GM19468 (cell line): Measurements from ENCODE around the gene KLF6.
A peak's percentile ranks its signal among the peaks of the same experiment; 100 is the strongest.

ENCODE experiments used
- ATAC-seq: cut with Tn5 transposase; IDR thresholded peaks from one replicate; pipeline ENCODE4 v1.9.1; 2021; ENCODE audit warnings: mild to moderate bottlenecking, moderate library complexity, moderate number of reproducible peaks; ENCODE audit not compliant: unreplicated experiment; ENCODE audit errors: extremely low read depth

The KLF6 gene

GRCh38 chr10:3776796-3777571, 8.0 kb downstream of the KLF6 start:
- no peak for ATAC-seq

GRCh38 chr10:3775696-3776551, 9.1 kb downstream of the KLF6 start:
- no peak for ATAC-seq

DNA sequence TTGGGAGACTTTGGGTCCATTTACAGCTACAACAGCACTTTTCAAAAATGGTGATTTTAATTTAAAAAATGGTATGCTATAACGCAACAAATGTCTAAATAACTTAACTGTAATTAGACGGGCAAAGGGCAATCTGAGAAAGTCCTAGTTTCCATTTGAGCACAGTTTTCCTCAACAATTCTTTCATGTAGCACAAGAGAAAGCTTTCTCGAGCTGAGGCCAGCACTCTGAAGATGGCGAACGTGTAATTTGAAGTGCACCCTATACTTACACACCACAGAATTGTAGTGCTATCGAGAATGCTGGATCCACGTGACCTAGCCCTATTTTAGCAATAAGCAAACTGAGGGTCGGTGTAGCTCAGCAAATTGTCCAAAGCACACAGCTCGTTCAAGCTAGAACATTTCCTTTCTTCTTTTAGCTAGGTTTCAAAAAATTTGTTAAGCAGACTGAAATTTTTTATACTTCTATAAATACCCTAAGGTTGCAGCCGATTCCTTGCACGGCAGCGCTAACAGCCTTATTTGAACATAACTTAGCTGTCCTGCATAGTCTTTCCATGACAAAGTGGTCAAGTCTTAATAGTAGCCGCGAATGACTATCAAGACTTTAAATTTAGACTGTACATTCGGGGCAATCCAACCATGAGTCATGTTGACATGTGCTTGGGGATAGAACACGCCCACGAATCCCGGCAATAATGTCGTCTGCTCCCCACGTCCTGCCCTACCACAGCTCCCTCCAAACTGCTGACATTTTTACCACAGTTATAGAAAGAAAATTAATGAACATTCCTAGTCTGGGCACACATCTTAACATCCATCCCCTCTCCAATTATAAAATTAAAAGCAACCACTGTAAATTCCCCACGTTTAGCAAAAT, 10.0 kb downstream of the KLF6 start:
- no peak for ATAC-seq

GRCh38 chr10:3774018-3774813, 10.8 kb downstream of the KLF6 start:
- no peak for ATAC-seq

- no peak for ATAC-seq
Observed at GRCh38 chr10:3773460-3774017, 11.5 kb downstream of the KLF6 start.

- ATAC-seq = no peak
Observed at GRCh38 chr10:3772361-3773171, 12.4 kb downstream of the KLF6 start.

DNA sequence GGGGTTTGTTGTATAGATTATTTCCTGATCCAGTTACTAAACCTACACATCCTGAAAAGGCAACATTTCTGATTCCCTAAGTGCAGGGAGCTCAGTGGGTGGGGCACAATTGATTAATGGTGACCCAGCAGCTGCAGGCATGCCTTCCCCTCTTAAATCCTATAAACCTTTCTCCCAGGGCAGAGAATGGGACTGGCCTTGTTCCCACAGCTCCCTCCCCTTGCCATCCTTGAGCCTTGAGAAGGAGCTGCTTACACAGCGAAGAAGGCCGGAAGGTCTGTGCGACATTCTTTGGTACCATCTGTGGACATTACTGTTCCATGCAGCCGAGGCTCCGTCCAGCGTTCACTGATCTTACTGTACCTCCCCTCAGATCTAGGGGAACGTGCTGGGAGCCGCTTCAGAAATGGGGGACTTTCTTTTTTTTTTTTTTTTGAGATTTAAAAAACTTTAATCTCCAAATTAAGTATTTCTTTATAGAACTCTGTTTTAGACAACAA, 14.3 kb downstream of the KLF6 start:
- no peak for ATAC-seq

- ATAC-seq = no peak
Observed at GRCh38 chr10:3769556-3769955, 15.5 kb downstream of the KLF6 start.

DNA sequence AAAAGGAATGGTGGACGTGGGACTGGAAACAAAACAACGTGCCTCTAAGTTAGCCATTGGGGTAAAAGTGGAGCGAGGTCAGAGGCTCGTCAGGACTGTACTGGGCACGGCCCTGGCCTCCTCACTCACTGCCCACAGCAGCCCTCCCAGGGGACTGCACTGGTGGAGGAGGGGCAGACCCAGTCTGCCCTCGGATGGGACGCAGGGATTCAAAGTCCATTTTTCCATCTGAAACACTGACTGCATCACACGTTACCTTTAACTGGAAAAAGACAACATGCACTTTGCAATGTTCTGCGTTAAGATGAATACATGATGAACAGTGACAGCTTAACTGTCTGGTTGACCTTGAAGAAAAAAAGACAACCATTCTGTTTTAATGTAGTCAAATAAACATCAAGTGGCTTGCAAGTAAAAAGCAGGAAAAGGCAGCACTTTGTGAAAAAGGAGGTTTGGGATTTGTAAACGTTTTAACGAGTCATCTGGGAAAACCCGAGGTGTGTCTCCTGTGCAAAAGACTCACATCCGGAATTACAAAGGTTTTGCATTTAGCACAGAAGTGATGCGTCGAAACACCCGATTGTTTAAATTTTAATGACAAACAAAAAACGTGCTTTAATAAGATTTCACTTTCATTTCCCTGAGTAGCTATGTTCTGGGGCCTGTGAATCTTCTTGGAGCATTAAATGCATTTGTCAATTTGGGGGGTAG, 18.8 kb downstream of the KLF6 start:
- no peak for ATAC-seq

DNA sequence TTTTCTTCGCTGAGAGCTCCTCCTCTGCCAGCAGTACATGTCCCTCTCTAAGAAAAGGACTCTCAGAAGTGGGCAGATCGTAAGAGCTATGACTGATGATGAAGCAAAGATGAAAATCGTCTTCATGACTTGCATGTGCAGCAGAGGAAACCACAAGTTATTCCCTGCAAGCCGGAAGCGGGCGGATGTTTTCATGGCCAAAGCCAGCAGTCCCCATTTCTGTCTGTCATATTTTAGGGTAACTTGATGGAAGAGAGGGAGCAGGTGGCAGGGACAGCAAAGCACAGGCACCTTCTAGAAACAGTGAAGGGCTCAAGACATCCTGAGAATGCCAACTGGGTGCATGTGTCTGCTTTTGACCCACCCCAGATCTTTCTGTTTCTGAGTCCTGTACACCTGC, 19.9 kb downstream of the KLF6 start:
- ATAC-seq = no peak

GRCh38 chr10:3764626-3765112, 20.3 kb downstream of the KLF6 start:
- ATAC-seq = no peak

DNA sequence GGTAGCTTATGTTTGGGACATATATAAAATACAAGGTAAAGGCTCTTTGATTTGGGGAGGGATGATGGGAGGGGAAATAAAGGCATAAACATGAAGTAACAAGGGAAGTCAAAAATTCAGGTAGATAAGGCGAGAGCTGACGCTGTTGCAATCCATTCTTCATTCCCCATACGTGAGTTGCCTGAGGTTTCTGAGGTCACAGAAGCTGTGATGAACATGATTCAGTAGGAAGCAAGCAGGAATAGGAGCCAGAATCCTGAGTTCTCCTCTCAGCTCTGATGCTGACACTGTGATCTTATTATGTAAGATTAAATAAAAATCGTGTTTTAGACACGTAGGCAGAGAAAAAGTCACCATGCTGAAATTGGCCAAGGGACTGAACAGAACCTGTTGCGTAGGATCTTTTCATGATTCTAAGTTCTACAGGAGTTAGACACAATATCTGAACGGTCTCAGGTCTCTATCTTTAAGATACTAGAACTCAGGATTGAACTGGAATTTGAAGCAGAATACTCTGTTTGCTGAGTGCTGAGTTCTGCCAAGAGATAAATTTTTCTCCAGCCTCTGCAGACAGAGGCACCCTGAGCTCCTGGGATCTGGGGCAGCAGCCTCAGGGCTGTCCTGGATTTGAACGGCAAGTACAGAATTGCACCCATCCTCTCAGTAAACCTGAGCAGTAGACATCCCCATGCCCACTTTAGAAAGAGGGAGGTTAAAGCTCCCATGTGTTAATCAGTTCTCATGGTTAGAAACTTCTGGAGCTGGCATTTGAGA, 21.0 kb downstream of the KLF6 start:
- ATAC-seq = no peak

DNA sequence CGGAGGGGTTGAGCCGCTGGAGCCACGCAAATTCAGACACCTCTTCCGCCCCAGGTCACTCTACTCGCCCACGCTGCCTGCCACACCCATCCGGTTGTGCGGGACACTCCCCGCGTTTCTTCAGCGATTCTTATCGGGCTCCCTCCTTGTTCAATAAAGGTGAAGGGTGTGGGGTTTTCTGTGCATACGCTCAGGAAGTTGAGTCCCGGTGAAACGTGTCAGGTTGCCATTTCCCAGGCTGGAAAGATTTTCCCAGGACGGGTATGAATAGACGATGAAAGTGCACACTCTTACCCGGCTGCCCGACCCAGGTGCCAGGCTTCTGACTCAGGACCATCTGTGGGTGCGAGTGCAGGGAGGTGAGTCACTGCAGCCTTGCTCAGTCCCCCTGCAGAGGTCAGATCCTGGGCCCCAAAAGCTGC, 22.0 kb downstream of the KLF6 start:
- no peak for ATAC-seq

- no peak for ATAC-seq
Observed at GRCh38 chr10:3762309-3762708, 22.7 kb downstream of the KLF6 start.

- no peak for ATAC-seq
Observed at GRCh38 chr10:3761904-3762303, 23.1 kb downstream of the KLF6 start.

DNA sequence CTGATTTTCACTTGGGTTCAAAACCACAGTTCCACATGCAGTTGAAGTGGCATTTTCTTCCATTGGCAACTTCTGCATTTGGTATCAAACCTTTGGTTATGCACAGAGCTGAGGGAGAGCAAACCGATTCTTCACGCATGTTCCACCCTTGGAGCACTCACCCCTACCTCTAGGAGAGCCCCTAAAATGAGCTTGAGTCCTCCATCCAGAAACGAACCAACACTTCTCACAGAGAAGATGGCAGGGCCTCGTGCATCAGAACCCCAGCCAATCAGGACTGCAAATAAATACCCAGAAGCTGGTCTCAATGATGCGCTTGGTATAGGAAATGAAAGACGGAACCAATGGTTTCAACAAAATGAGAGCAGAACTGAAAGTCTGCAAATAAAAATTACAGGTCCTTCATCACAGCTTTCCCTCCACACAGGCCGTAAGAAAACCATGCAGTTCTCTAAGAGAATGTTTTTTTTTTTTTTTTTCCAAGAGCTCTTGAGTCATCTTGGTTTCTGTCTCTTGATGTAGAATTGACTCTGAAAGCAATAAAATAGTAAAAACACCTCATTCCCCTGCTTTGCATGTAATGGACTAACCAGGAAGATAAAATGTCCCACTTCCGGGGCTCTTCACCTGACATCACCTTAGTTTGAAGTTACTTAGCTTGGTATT, 23.9 kb downstream of the KLF6 start:
- ATAC-seq = peak; percentile 53
